NCI-H345 (cell line): ENCODE results near the gene DLX3.

Experiments
- DNase-seq: peaks from one replicate; lab custom pipeline; 2025; lab: John Stamatoyannopoulos, UW

The DLX3 gene

GRCh38 chr17:49957350-49957749, 37.7 kb downstream of the DLX3 start:
- no peak for DNase-seq

DNA sequence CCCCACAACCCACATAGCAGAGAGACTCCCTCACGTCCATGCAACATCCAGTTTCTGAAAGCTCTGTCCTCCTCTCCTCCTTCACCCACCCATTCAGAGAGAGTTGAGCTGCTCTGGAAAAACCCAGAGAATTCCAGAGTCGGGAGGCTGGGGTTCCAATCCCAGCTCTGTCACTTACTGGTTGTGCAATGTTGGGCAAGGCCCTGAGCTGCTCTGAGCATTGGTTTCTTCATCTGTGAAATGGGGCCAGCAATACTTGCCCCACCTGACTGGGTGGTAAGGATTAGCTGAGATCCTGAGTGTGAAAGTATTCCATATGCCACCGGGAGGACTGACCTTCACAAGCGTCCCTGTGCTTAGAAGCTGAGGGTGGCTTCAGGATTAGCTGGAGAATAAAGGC, 38.2 kb downstream of the DLX3 start:
- no peak for DNase-seq

GRCh38 chr17:49955157-49955556, 39.9 kb downstream of the DLX3 start:
- no peak for DNase-seq

DNA sequence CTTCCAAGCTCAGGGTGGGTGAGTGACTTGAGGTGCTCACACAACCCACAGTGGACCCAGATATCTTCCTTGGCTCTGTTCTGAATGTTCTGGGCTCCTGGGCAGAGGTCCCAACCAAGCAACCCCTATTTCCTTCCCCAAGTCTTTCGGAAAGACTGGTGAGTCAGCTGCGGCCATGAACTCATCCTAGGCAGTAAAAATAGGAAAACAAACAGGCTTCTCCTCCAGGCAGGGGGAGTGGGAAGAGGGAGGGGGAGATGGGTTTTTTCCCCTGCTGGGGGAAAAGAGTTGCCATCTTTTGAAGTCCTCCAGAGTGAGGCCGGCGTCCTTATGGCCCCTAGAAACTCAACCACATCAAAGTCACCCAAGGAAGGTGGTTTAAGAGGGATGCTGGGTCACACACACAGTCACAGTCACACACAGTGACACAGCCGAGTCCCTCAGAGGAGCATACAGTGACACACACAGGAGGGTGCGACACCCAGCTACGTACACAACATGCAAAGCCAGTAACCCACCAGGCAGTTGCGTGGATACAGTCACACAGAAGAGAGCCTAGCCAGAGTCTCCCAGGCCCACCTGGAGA, 42.0 kb downstream of the DLX3 start:
- DNase-seq, result no peak

DNA sequence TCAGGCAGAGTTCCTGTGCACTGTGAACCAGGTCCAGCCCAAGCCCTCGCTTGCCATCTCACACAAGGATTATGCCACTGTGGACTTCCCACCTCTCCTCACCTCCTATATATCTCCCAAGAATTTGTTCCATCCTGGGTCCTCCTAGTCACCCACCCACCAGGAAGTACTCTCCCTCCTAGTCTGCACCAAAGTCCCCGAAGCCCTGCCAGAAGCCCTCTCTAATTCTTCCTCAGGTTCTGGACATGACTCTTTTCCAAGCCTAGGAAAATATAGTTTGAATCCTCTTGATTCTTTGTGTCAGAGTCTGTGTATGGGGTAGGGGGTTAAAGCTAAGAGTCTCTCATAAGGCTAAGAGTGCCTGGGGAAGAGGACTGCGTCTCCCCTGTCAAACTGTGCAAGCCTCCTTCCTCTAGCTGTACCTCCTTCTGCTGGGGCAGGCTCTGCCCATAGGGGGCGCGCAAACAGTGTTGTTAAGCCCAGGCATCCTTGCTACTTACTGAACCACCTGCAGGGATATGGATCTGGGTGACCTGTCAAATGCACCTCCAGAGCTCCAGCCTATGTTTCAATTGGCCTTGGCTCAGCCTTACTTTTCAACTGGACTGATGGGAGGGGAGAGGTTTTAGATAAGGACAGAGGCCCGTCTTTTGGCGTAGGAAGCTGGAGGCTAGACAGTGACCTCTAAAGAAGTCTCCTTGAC, 42.7 kb downstream of the DLX3 start:
- peak; percentile 66 for DNase-seq

DNA sequence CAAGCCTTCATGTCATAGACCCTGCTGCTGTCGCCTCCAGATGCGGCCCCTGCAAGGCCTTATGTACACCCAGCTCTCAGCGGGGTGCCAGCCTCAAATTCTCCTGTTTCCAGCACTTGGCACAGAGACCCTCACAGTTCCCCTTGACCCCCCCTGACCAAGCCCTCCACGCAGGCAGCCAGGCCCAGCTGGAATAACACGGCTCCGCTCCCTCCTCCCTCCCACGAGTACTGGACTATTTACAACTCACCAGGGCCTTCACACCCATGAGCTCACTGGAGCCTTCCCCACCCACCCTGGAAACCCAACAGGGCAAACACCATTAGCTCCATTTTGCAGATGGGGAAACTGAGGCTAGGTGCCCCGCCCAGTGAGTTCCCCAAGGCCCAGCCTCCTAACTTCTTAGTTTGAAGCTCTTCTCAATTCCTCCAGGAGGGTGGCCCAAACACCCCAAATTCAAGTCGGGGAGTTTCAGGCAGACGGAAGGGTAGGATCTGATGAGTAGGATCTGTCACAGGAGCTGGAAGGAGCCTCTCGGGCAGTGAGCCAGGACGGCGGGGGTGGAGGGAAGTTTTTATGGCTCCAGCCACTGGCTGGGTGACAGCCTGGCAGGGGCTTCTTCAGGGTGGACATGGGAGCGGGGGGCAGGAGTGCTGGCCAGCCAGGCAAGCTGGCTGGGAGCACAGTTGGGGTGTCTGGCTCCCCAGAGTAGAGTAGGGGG, 43.5 kb downstream of the DLX3 start:
- DNase-seq, result no peak

GRCh38 chr17:49949634-49950033, 45.4 kb downstream of the DLX3 start:
- no peak for DNase-seq

DNA sequence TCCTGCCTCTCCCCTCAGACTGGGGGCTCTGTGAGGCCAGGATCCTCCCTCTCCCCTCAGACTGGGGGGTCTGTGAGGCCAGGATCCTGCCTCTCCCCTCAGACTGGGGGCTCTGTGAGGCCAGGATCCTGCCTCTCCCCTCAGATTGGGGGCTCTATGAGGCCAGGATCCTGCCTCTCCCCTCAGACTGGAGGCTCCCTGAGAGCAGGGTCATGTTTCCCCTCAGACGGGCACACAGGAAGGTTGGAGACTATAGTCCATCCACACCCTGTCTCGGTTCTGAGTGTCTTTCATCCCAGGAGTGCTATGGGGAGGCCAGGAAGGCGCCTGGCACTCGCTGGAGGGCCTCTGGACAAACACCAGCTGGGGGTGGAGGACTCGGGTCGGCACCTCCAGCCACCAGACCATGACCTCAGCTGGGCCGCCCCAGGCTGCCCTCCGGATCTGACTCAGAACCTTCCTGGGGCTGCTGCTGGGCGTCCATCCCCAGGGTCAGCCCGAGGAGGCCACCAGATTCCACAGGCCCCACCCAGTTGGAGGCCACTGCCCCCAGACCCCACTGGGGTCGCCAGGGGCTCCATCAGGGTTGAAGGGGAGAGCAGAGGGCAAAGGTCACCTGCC, 48.0 kb downstream of the DLX3 start:
- no peak for DNase-seq

- DNase-seq, result no peak
Measured at GRCh38 chr17:49946208-49946607, 48.8 kb downstream of the DLX3 start.

DNA sequence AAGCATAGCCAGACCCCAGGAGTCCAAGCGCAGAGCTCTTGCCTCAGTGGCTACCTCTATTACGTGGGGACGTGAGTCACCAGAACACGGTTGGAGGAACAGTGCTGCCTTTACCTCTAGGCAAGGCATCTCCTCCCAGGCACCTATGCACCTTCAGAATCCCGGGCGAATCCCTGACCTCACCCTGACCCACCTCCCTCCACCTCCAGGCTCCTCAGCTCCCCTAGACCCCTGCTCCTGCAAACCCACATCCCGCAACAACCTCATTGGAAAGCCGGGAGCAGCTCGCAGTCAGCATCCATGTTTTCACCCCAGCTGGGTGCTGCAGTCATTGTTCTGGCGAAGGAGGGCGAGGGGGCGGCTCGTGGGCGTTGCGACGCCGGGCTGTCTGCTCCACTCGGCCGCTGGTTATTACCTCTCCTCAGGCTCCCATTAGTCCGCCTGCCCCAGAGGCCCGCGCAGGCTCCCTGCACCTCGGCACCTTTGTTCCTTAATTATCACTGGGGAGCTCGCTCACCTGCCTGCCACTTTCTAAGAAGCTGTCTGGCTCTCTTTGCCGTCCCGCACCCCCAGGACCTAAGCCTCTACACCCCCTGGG, 50.7 kb downstream of the DLX3 start:
- DNase-seq, result no peak

- no peak for DNase-seq
Measured at GRCh38 chr17:49942947-49943346, 52.1 kb downstream of the DLX3 start.

DNA sequence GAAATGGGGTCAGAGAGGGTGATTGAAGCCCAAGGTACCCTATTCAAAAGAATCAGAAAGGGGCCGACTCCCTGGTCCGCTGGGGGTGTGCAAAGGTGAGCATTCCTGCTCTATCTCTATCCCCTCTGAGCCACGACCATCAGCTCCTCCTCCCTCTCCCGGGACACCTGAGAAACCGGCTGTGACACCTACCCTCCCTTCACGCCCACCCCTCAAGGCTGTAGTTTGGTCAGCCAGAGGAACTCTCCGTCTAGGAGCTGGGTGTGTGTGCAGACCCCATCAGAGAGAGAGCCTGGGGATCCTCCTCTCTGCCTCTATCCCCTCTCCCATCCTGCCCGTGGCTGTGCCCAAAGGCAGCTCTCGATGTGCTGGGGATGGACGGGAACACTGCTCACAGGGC, 53.6 kb downstream of the DLX3 start:
- DNase-seq, result no peak
